Superior temporal gyrus (tissue), 1 donor: ENCODE data around the gene UBE2F.

Source experiments
- DNase-seq: peaks from one replicate; pipeline ENCODE4 v3.0.0-alpha.2; 2016; ENCODE audit errors: extremely low spot score

The UBE2F gene

GRCh38 chr2:238080518-238080917 is 113.7 kb downstream of the UBE2F start:
- no peak for DNase-seq

GRCh38 chr2:238081150-238081549 is 114.3 kb downstream of the UBE2F start:
- no peak for DNase-seq

- DNase-seq: peak; percentile 43
Observed at GRCh38 chr2:238081561-238081960, 114.7 kb downstream of the UBE2F start.

GRCh38 chr2:238082151-238082550 is 115.3 kb downstream of the UBE2F start:
- DNase-seq: no peak

- DNase-seq: no peak
Observed at GRCh38 chr2:238082827-238083226, 116.0 kb downstream of the UBE2F start.

- no peak for DNase-seq
Observed at GRCh38 chr2:238083919-238084318, 117.1 kb downstream of the UBE2F start.

GRCh38 chr2:238084761-238085160 is 117.9 kb downstream of the UBE2F start:
- no peak for DNase-seq

- DNase-seq: no peak
Observed at GRCh38 chr2:238085899-238086298, 119.1 kb downstream of the UBE2F start.

- DNase-seq: no peak
Observed at GRCh38 chr2:238087211-238087610, 120.4 kb downstream of the UBE2F start.

GRCh38 chr2:238090887-238091286 is 124.1 kb downstream of the UBE2F start:
- no peak for DNase-seq

- DNase-seq: no peak
Observed at GRCh38 chr2:238091436-238092060, 124.7 kb downstream of the UBE2F start.
